H9 (cell line): Measurements from ENCODE around the gene NRXN3. TPM values are rescaled to one million over a fixed set of nuclear protein-coding genes. Genes with fewer than 3 reads are reported as not detected.

ENCODE experiments used
- DNase-seq: peaks from one replicate; pipeline ENCODE4 v3.0.0-alpha.2; 2017
- H2AFZ ChIP-seq: one replicate; pipeline ENCODE4 v1.6.1; 2013; ENCODE audit warnings: mild to moderate bottlenecking, low read length, control low read depth, moderate library complexity
- H2AK5ac ChIP-seq: 2 replicates; pipeline ENCODE4 v1.6.1; 2013; ENCODE audit warnings: low read length, control low read depth, mixed read lengths; ENCODE audit not compliant: insufficient read length
- H2BK120ac ChIP-seq: one replicate; pipeline ENCODE4 v1.6.1; 2013; ENCODE audit warnings: low read depth, mild to moderate bottlenecking, low read length, control low read depth, inconsistent platforms; ENCODE audit not compliant: poor library complexity, severe bottlenecking
- H2BK12ac ChIP-seq: 2 replicates; pipeline ENCODE4 v1.6.1; 2013; ENCODE audit warnings: low read length, control low read depth, mixed read lengths, low read depth; ENCODE audit not compliant: insufficient read length
- H2BK15ac ChIP-seq: 2 replicates; pipeline ENCODE4 v1.6.1; 2013; ENCODE audit warnings: low read depth, low read length, control low read depth
- H2BK20ac ChIP-seq: one replicate; pipeline ENCODE4 v1.6.1; 2013; ENCODE audit warnings: low read depth, mild to moderate bottlenecking, low read length, control low read depth, inconsistent platforms; ENCODE audit not compliant: poor library complexity, severe bottlenecking
- H2BK5ac ChIP-seq: 2 replicates; pipeline ENCODE4 v1.6.1; 2013; ENCODE audit warnings: low read length, control low read depth, mixed read lengths; ENCODE audit not compliant: insufficient read length
- H3K14ac ChIP-seq: 2 replicates; pipeline ENCODE4 v1.6.1; 2013; ENCODE audit warnings: low read length, control low read depth; ENCODE audit not compliant: insufficient read depth
- H3K18ac ChIP-seq: 2 replicates; pipeline ENCODE4 v1.6.1; 2013; ENCODE audit warnings: low read depth, mild to moderate bottlenecking, mixed read lengths, low read length, control low read depth; ENCODE audit not compliant: insufficient read length
- H3K23ac ChIP-seq: 2 replicates; pipeline ENCODE4 v1.6.1; 2013; ENCODE audit warnings: low read length, control low read depth, mixed read lengths, low read depth; ENCODE audit not compliant: insufficient read length
- H3K23me2 ChIP-seq: 2 replicates; pipeline ENCODE4 v1.6.1; 2013; ENCODE audit warnings: low read depth, mild to moderate bottlenecking, mixed read lengths, low read length, control low read depth; ENCODE audit not compliant: insufficient read length, poor library complexity, severe bottlenecking
- H3K27ac ChIP-seq: 2 replicates; pipeline ENCODE4 v1.5.1; 2013; ENCODE audit warnings: low read length, control low read depth, mixed read lengths, low read depth; ENCODE audit not compliant: insufficient read length
- H3K27me3 ChIP-seq: 2 replicates; pipeline ENCODE4 v1.6.1; 2013; ENCODE audit warnings: low read length, control low read depth, inconsistent platforms; ENCODE audit not compliant: insufficient read depth
- H3K4ac ChIP-seq: 2 replicates; pipeline ENCODE4 v1.6.1; 2013; ENCODE audit warnings: low read depth, mild to moderate bottlenecking, control low read depth, inconsistent platforms, low read length, moderate library complexity
- H3K4me1 ChIP-seq: 2 replicates; pipeline ENCODE4 v1.6.1; 2013; ENCODE audit warnings: low read length, control low read depth, inconsistent platforms; ENCODE audit not compliant: insufficient read depth
- H3K4me2 ChIP-seq: 2 replicates; pipeline ENCODE4 v1.6.1; 2013; ENCODE audit warnings: low read length, control low read depth, mixed read lengths; ENCODE audit not compliant: insufficient read length, insufficient read depth
- H3K56ac ChIP-seq: 2 replicates; pipeline ENCODE4 v1.6.1; 2013; ENCODE audit warnings: low read depth, mild to moderate bottlenecking, mixed read lengths, low read length, control low read depth; ENCODE audit not compliant: insufficient read length
- H3K79me1 ChIP-seq: 2 replicates; pipeline ENCODE4 v1.6.1; 2013; ENCODE audit warnings: low read depth, mild to moderate bottlenecking, moderate library complexity, low read length, control low read depth, inconsistent platforms; ENCODE audit not compliant: insufficient read depth, poor library complexity, severe bottlenecking
- H3K79me2 ChIP-seq: 2 replicates; pipeline ENCODE4 v1.6.1; 2013; ENCODE audit warnings: low read length, control low read depth, inconsistent platforms; ENCODE audit not compliant: insufficient read depth
- H3K9ac ChIP-seq: 2 replicates; pipeline ENCODE4 v1.6.1; 2013; ENCODE audit warnings: low read length, control low read depth, mixed read lengths; ENCODE audit not compliant: insufficient read length; ENCODE audit errors: extremely low read depth
- H3K9me3 ChIP-seq: one replicate; pipeline ENCODE4 v1.6.1; 2013; ENCODE audit warnings: low read depth, low read length, inconsistent platforms; ENCODE audit not compliant: control insufficient read depth
- H3T11ph ChIP-seq: one replicate; pipeline ENCODE4 v1.6.1; 2013; ENCODE audit warnings: mild to moderate bottlenecking, low read length, control low read depth, inconsistent platforms
- H4K20me1 ChIP-seq: one replicate; pipeline ENCODE4 v1.6.1; 2013; ENCODE audit not compliant: control insufficient read depth, insufficient read length, insufficient read depth
- H4K5ac ChIP-seq: 2 replicates; pipeline ENCODE4 v1.6.1; 2013; ENCODE audit warnings: low read depth, mild to moderate bottlenecking, mixed read lengths, low read length, control low read depth; ENCODE audit not compliant: insufficient read length
- H4K8ac ChIP-seq: replicated peaks from 2 replicates; pipeline ENCODE4 v1.6.1; 2013; ENCODE audit warnings: low read length, control low read depth, mixed read lengths, low read depth; ENCODE audit not compliant: insufficient read length
- H4K91ac ChIP-seq: 2 replicates; pipeline ENCODE4 v1.6.1; 2013; ENCODE audit warnings: low read depth, mild to moderate bottlenecking, moderate library complexity, mixed read lengths, low read length, control low read depth; ENCODE audit not compliant: insufficient read length
- H3K27ac Mint-ChIP-seq, 3 experiments: 2 replicates in 2 of 3; 3 replicates in 1 of 3; pipeline ENCODE4 v1.8.0; 2020 to 2021; ENCODE audit warnings: mixed read lengths in 3 of 3, mild to moderate bottlenecking in 1 of 3, moderate library complexity in 1 of 3
- H3K27me3 Mint-ChIP-seq: 2 replicates; pipeline ENCODE4 v1.8.0; 2021; ENCODE audit warnings: low read depth, mild to moderate bottlenecking, moderate library complexity, mixed read lengths
- H3K36me3 Mint-ChIP-seq, 3 experiments: 2 replicates in 2 of 3; 3 replicates in 1 of 3; pipeline ENCODE4 v1.8.0; 2020 to 2021; ENCODE audit warnings: low read depth in 3 of 3, mixed read lengths in 3 of 3; ENCODE audit not compliant: insufficient read depth in 1 of 3
- H3K4me1 Mint-ChIP-seq, 2 experiments: 2 replicates each; pipeline ENCODE4 v1.8.0; 2020; ENCODE audit warnings: mixed read lengths in 2 of 2
- H3K4me3 Mint-ChIP-seq, 2 experiments: 2 replicates in 1 of 2; 3 replicates in 1 of 2; pipeline ENCODE4 v1.8.0; 2020 to 2021; ENCODE audit warnings: mild to moderate bottlenecking in 2 of 2, mixed read lengths in 2 of 2, moderate library complexity in 1 of 2
- H3K9me3 Mint-ChIP-seq, 2 experiments: 2 replicates in 1 of 2; 3 replicates in 1 of 2; pipeline ENCODE4 v1.8.0; 2020; ENCODE audit warnings: mild to moderate bottlenecking in 2 of 2, mixed read lengths in 2 of 2, moderate library complexity in 1 of 2
- CTCF ChIP-seq: fragments of 200-600 bp; sonication (generic); conservative IDR thresholded peaks from 3 replicates; pipeline ENCODE4 v1.8.0; 2021; ENCODE audit warnings: antibody characterized with exemption, mild to moderate bottlenecking
- WGBS: extraction: QIAGEN DNeasy Blood & Tissue Kit; methylation state at CpG from one replicate; pipeline ENCODE4 v1.1.7; 2013; ENCODE audit warnings: missing lambda C conversion rate, low lambda C conversion rate, mixed read lengths; ENCODE audit not compliant: insufficient read length; ENCODE audit errors: extremely low coverage; 5-methylcytosine and 5-hydroxymethylcytosine counted together
- total RNA-seq: library from RNA; stranded (reverse); gene quantifications from 2 replicates; pipeline ENCODE4 v1.2.1, GENCODE V29; 2021

The NRXN3 gene
- total RNA-seq, 1 experiment from 2014 or later: 1.8 TPM

GRCh38 chr14:78325911-78326310 lies 155.7 kb downstream of the NRXN3 start:
- no peak overlapping the region for H3K27ac ChIP-seq
- no peak overlapping the region for H4K8ac ChIP-seq
- H2BK20ac ChIP-seq: no peak overlapping the region
- no peaks in the 10 kb centered on the region for H3K36me3 Mint-ChIP-seq
- H2BK5ac ChIP-seq: no peak overlapping the region
- H4K5ac ChIP-seq: no peak overlapping the region
- H2BK15ac ChIP-seq: no peak overlapping the region
- H3K79me2 ChIP-seq: no peaks in the 10 kb centered on the region
- no peak overlapping the region for H3K4ac ChIP-seq
- no peak overlapping the region for H3T11ph ChIP-seq
- H3K18ac ChIP-seq: no peak overlapping the region
- no peaks in the 10 kb centered on the region for H3K27me3 Mint-ChIP-seq
- no peak overlapping the region for H3K9ac ChIP-seq
- no peak for TF ChIP-seq CTCF
- no peaks in the 10 kb centered on the region for H3K23me2 ChIP-seq
- H4K91ac ChIP-seq: no peak overlapping the region
- no peak overlapping the region for H3K14ac ChIP-seq
- no peak overlapping the region for H3K4me2 ChIP-seq
- DNase-seq: no peak
- no peak overlapping the region for H2AK5ac ChIP-seq
- H3K27me3 ChIP-seq: no peaks in the 10 kb centered on the region
- no peak overlapping the region for H2BK12ac ChIP-seq
- H4K20me1 ChIP-seq: no peaks in the 10 kb centered on the region
- no CpG with 5 or more reads among the region's 2 CpGs for WGBS
- H3K9me3 ChIP-seq: no peaks in the 10 kb centered on the region
- no peaks in the 10 kb centered on the region for H3K79me1 ChIP-seq
- H2AFZ ChIP-seq: no peak overlapping the region
- H3K27ac Mint-ChIP-seq: no peak overlapping the region
- H3K4me3 Mint-ChIP-seq: no peak overlapping the region
- H3K4me1 ChIP-seq: peaks cover 2% of the 10 kb centered on the region; the same call in 1 of the 2 replicates
- peaks cover 16 to 20% of the 10 kb centered on the region in 2 experiments for H3K4me1 Mint-ChIP-seq
- no peak overlapping the region for H3K56ac ChIP-seq
- H2BK120ac ChIP-seq: no peak overlapping the region
- no peak overlapping the region for H3K23ac ChIP-seq
- no peaks in the 10 kb centered on the region for H3K9me3 Mint-ChIP-seq
